RWPE2 (cell line): ENCODE measurements around the gene REPIN1.

Experiments
- ATAC-seq: fragments of 200-7000 bp; cut with Tn5 transposase; 3 replicates; pipeline ENCODE4 v1.9.1; 2021; ENCODE audit warnings: low read depth
- DNase-seq: peaks from one replicate; pipeline ENCODE4 v3.0.0-alpha.2; 2020; ENCODE audit warnings: low spot score
- H3K27ac ChIP-seq: fragments of 450-650 bp; 2 replicates; pipeline ENCODE4 v1.5.1; 2017; ENCODE audit warnings: mild to moderate bottlenecking; ENCODE audit not compliant: poor library complexity, severe bottlenecking
- H3K27me3 ChIP-seq: fragments of 250-450 bp; sonication (Bioruptor Pico); 2 replicates; pipeline ENCODE4 v1.5.1; 2021; ENCODE audit warnings: mild to moderate bottlenecking, moderate library complexity; ENCODE audit not compliant: insufficient read depth, poor library complexity, severe bottlenecking
- H3K36me3 ChIP-seq: fragments of 250-450 bp; sonication (Bioruptor Pico); 2 replicates; pipeline ENCODE4 v1.5.1; 2020; ENCODE audit warnings: low read depth, mild to moderate bottlenecking, moderate library complexity
- H3K4me1 ChIP-seq: fragments of 250-450 bp; sonication (Bioruptor Pico); 2 replicates; pipeline ENCODE4 v1.5.1; 2021; ENCODE audit warnings: mild to moderate bottlenecking, moderate library complexity; ENCODE audit not compliant: insufficient read depth, poor library complexity, severe bottlenecking
- H3K4me3 ChIP-seq: fragments of 250-450 bp; sonication (Bioruptor Pico); 2 replicates; pipeline ENCODE4 v1.5.1; 2021; ENCODE audit warnings: mild to moderate bottlenecking, moderate library complexity; ENCODE audit not compliant: severe bottlenecking
- H3K9me3 ChIP-seq: fragments of 250-450 bp; sonication (Bioruptor Pico); 2 replicates; pipeline ENCODE4 v1.5.1; 2021; ENCODE audit warnings: mild to moderate bottlenecking, moderate library complexity; ENCODE audit not compliant: severe bottlenecking
- TF ChIP-seq, protein P1 (sequence below): fragments of 450-650 bp; IDR thresholded peaks from one replicate; pipeline ENCODE4 v1.5.1; 2017; ENCODE audit warnings: mild to moderate bottlenecking, moderate library complexity; ENCODE audit not compliant: poor library complexity, severe bottlenecking

REPIN1 gene

DNA sequence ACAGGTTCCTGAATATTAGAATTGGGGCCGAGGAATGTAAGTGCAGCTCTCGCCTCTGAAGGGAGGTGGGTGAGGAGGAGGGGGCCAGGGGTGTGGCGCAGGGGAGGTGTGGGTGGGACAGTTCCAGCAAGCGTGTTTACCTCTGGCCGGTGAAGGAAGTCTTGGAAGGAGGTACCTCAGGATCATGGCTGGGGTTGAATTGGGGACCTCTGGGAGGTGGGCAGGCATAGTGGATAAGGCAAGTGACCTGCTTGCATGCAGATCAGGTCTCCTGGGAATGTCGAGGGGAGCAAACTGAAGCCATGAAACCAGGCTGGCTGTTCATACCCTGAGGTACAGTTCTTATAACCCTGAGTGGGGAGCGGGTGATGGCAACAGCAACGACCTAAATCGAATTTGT is 12.5 kb downstream of the REPIN1 start:
- no peaks in the 10 kb centered on the region for H3K27me3 ChIP-seq
- no peaks in the 10 kb centered on the region for H3K9me3 ChIP-seq
- DNase-seq (no peak), ATAC-seq (no peak)
- peaks cover 6% of the 10 kb centered on the region; the same call in 1 of the 2 replicates for H3K36me3 ChIP-seq
- H3K27ac ChIP-seq: no peak overlapping the region
- no peak overlapping the region for H3K4me3 ChIP-seq
- TF ChIP-seq, protein P1, sequence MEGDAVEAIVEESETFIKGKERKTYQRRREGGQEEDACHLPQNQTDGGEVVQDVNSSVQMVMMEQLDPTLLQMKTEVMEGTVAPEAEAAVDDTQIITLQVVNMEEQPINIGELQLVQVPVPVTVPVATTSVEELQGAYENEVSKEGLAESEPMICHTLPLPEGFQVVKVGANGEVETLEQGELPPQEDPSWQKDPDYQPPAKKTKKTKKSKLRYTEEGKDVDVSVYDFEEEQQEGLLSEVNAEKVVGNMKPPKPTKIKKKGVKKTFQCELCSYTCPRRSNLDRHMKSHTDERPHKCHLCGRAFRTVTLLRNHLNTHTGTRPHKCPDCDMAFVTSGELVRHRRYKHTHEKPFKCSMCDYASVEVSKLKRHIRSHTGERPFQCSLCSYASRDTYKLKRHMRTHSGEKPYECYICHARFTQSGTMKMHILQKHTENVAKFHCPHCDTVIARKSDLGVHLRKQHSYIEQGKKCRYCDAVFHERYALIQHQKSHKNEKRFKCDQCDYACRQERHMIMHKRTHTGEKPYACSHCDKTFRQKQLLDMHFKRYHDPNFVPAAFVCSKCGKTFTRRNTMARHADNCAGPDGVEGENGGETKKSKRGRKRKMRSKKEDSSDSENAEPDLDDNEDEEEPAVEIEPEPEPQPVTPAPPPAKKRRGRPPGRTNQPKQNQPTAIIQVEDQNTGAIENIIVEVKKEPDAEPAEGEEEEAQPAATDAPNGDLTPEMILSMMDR: no peak
- peaks cover 11% of the 10 kb centered on the region for H3K4me1 ChIP-seq

DNA sequence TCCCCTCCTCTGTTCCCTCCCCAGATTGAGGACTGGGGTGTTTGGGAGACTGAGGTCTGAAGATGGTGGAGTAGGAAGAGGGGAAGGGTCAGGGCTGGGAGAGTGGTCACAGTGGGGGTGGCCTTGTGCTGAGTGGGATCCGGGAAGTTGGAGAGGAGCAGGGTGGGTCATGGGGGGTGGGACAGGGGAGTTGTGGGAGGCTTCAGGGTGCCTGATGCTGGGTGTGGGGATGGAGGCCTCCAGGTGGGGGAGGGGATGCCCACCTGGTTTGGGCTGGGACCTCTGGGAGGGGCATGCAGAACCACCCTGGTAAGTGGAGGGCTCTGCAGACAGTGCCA is 13.1 kb downstream of the REPIN1 start:
- H3K27me3 ChIP-seq: no peaks in the 10 kb centered on the region
- H3K4me3 ChIP-seq: no peak overlapping the region
- H3K9me3 ChIP-seq: no peaks in the 10 kb centered on the region
- DNase-seq (no peak), ATAC-seq (no peak)
- no peak overlapping the region for H3K27ac ChIP-seq
- TF ChIP-seq, protein P1: no peak
- peaks cover 6% of the 10 kb centered on the region; the same call in 1 of the 2 replicates for H3K36me3 ChIP-seq
- H3K4me1 ChIP-seq: peaks cover 11% of the 10 kb centered on the region

DNA sequence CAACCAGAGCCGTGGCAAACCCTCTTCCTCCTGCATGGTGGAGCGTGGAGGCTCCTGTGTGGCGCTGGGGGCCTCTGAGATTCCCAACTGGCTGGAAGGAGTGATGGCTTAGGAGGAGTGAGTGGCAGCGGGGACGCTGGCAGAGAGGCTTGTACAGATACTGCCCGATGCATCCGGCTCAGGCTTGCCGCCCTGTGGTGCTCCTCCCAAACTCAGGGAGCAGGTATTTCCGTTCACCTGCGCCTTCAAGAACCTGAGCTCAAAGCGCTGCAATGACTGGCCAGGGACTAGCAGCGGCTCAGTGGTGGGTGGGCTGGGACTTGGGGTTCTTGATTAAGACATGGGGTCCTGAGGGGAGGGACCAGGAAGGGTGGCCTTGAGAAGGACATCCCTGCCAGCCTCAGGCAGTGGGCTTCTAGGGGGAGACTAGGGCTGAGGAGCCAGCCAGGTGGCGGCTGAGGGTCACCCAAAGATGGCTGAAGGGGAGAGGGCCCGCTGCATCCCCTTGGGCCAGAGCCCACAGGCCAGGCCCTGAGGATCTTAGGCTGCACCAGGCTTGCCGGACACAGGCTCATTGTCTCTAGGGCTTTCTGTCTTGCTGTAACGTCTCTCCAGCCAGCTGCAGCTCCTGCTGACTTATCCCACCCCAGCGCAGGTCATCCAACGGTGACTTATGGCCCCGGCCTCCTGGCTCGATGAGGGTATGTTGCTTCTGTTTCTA is 13.7 kb downstream of the REPIN1 start:
- no peaks in the 10 kb centered on the region for H3K9me3 ChIP-seq
- ATAC-seq (no peak), DNase-seq (no peak)
- H3K27me3 ChIP-seq: no peaks in the 10 kb centered on the region
- peaks cover 11% of the 10 kb centered on the region for H3K4me1 ChIP-seq
- peaks cover 6% of the 10 kb centered on the region; the same call in 1 of the 2 replicates for H3K36me3 ChIP-seq
- H3K4me3 ChIP-seq: no peak overlapping the region
- H3K27ac ChIP-seq: no peak overlapping the region
- TF ChIP-seq, protein P1: no peak

DNA sequence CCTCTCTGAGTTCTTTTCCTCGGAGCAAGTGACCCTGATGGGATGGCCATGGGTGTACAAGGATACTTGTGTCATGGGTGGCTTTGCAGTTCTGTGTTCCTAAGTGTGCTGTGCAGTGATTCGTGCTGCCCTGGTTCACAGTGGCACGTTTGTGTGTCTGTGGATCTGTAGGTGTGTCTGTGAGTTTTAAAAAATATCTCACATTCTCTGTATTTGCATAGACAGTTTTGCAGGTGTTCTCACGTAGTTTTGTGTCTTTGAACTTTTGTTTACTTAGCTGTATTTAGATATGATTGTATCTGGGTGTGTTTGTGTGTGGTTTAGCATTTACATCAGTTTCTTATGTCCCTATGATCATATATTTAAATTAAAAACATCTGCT is 14.2 kb downstream of the REPIN1 start:
- ATAC-seq: no peak

More for the DNA sequence above, 14.2 kb downstream of the REPIN1 start:
- no peaks in the 10 kb centered on the region for H3K9me3 ChIP-seq
- TF ChIP-seq, protein P1: no peak
- H3K4me3 ChIP-seq: no peak overlapping the region
- no peaks in the 10 kb centered on the region for H3K27me3 ChIP-seq
- H3K27ac ChIP-seq: no peak overlapping the region
- peaks cover 6% of the 10 kb centered on the region; the same call in 1 of the 2 replicates for H3K36me3 ChIP-seq
- peaks cover 11% of the 10 kb centered on the region for H3K4me1 ChIP-seq
- no peak for DNase-seq
